Activated naive CD8-positive, alpha-beta T cell treated with anti-CD3 and anti-CD28 coated beads, Interleukin-2, amount 50 U/mL, for 16 hours (primary cell): ENCODE measurements around the gene TMEM151A.

ENCODE experiments used
- DNase-seq: peaks from one replicate; pipeline ENCODE4 v3.0.0-alpha.2; 2020; ENCODE audit warnings: low read depth, low spot score

The TMEM151A gene

DNA sequence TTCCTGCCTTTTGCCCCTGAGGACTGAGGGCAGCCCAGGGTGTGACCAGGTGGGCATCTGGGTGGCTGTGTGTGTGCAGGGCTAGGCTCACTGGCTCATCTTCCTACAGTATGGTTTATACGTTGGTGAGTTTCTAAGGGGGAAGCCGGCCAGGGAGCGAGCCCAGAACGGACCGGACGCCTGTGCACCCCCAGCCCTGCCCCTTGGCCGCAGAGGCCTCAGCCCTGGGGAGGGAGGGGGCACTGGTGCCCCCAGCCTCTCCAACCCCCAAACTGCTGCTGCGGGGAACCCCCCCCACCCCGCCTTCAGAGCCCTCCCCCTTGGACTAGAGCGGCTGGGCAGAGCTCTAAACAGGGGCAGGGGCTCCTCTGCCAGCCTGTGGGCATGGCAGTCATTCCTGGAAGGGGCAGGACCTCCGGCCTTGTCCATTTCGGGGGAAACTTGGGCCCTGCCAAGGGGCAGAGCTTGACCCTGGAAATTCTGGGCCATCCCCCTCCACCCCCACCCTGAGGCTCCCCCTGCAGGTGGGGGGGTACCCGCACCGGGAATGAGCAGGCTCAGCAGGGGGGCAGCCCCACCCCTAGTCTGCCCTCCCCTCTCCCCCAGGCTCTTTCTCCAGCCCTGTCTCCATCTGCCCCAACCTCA, 8.1 kb upstream of the TMEM151A start:
- no peak for DNase-seq

GRCh38 chr11:66284526-66285078, 7.1 kb upstream of the TMEM151A start:
- DNase-seq = no peak

- no peak for DNase-seq
These were observed 6.3 kb upstream of the TMEM151A start for GRCh38 chr11:66285250-66285947.

GRCh38 chr11:66286699-66287098, 5.0 kb upstream of the TMEM151A start:
- no peak for DNase-seq

GRCh38 chr11:66287211-66287888, 4.3 kb upstream of the TMEM151A start:
- DNase-seq = no peak

- DNase-seq = no peak
These were observed 3.6 kb upstream of the TMEM151A start for GRCh38 chr11:66287889-66288670.

- peak; percentile 97 for DNase-seq
These were observed 2.8 kb upstream of the TMEM151A start, which contains the start of gene YIF1A for GRCh38 chr11:66288671-66289547. Gene YIF1A, minus strand, starts transcription at chr11:66289143. Its CDS starts 158 bp downstream, at chr11:66288985.

DNA sequence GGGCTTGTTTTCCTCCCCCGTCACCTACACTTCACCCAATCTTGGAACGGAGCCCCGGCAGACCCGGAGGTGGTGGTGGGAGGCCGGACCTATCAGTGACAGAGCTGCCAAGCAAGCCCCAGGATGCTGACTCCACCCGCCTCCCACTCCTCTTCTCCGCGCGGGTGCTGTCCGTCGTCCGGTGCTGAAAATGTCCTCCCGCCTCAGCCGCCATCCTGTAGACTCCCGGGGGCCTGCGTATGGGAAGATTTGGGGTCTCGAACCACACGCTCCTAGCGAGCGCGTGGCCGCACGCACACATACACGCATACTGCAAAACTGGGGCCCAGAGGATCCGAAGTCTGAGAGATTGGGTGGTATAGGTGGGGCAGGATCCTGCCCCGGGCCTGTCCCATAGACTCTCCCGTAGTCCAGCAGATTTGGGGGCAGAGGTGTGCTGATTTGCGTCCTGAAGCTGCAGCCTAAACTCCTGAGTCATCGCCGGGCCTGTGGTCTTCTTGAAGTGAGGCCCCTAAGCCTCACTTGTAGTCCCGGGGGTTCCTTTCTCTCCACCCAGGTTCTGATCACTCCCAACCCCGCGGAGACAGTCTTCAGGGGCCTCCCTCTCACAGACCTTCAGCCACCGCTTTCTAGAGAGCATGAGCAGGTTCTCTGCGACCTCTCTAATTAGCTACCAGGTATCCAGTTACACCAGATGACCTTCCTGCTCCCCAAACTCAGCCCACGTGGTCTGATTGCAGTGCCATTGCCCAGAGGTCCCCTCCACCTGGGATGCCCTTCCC, 2.0 kb upstream of the TMEM151A start:
- peak; percentile 71 for DNase-seq

DNA sequence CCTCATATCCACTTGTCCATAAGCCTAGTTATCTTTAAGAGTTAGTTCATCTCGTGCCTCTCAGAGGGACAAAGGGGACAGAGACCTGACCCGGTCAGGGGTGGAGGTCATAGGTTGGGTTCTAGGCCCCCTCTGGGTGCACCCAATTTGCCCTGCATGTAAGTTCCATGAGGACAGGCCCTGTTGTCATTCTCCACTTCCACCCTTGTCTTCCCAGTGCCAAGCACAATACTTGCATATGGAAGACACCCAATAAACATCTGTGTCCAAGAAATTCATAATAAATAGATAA, 1.4 kb upstream of the TMEM151A start:
- DNase-seq = no peak

DNA sequence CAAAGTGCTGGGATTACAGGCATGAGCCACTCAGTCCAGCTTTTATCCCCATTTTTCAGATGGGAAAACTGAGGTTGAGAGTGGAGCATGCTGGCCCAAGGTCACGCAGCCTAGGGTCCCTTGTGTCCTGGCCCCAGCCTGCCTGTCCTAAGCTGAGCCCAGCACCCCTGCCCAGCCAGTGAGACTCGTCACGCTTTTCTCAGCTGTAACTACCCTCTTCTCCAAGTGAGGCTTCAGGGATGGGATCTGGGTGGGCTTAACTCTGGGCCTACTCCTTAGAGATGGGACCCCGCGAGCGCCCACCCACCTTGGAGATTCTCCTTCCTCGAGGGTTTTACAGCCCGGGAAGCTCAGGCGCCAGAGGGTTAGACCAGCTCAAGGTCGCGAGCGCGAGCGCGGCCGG, 390 bp upstream of the TMEM151A start:
- no peak for DNase-seq

GRCh38 chr11:66292543-66293332, 1.0 kb downstream of the TMEM151A start:
- no peak for DNase-seq

GRCh38 chr11:66293352-66293751, 1.7 kb downstream of the TMEM151A start:
- no peak for DNase-seq

- no peak for DNase-seq
These were observed 2.3 kb downstream of the TMEM151A start for GRCh38 chr11:66293777-66294625.

DNA sequence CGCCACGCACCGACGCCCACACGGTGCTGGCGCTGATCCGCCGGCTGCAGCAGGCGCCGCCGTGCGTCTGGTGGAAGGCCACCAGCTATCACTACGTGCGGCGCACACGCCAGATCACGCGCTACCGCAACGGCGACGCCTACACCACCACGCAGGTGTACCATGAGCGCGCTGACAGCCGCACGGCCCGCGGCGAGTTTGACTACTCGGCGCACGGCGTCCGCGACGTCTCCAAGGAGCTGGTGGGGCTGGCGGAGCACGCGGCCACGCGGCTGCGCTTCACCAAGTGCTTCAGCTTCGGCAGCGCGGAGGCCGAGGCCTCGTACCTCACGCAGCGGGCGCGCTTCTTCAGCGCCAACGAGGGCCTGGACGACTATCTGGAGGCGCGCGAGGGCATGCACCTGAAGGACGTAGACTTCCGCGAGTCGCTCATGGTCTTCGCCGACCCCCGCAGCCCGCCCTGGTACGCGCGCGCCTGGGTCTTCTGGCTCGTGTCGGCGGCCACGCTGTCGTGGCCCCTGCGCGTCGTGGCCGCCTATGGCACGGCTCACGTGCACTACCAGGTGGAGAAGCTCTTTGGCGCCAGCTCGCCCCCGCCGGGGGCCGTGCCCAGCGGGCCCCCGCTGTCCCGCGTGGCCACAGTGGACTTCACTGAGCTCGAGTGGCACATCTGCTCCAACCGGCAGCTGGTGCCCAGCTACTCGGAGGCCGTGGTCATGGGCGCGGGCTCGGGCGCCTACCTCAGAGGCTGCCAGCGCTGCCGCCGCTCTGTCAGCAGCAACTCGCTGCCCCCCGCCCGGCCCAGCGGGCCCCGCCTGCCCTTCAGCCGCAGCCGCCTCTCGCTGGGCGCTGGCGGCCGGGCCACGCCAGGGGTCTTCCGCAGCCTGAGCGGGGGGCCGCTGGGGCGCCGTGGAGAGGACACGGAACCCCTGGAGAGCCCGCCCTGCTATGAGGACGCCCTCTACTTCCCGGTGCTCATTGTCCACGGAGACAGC, 3.2 kb downstream of the TMEM151A start:
- DNase-seq = no peak

GRCh38 chr11:66297610-66298009, 5.9 kb downstream of the TMEM151A start:
- DNase-seq = no peak

DNA sequence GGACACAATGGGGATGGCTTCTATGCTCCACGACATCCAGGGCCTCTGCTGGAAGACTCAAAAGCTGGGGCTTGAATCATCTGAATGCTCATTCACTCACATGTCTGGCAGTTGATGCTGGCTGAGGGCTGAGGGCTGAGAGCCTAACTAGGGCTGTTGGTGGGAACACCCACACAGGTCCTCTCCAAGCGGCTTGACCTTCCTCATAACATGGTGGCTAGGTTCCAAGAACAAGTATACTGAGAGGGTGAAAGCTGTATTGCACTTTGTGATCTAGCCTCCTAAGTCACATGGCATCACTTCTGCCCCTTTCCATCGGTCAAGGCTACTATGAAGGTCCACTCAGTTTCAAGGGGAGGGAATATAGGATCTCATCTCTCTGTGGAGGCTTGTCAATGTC, 7.5 kb downstream of the TMEM151A start:
- no peak for DNase-seq

- no peak for DNase-seq
These were observed 11.0 kb downstream of the TMEM151A start for GRCh38 chr11:66302656-66303055.
